Measurements from ENCODE around the gene GLT8D1.

DNA sequence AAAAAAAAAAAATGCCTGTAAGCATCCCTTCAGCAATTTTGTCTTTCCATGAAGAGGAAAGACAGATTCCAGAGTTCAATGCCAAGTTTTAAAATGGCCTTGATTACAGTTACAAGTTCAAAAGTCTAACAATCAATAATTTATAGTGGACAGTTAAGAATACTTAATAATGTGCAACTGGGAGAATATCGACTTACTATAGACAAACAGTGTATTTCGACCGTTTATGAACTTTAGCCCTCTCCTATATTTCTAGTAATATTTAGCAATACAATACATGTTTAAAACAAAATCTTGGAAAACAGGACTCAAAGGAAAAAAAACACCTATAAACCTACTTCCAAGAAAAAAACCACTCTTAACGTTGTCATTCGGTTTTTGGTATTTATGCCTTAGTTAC, 21.4 kb downstream of the GLT8D1 start:
- TF ChIP-seq POLR2A (IDR thresholded peaks at IDR 0.05; ENCODE audit: low read depth, low read length) (no peak), POLR2AphosphoS5 (IDR thresholded peaks at IDR 0.05; ENCODE audit: low read depth, low read length) (no peak), TAF1 (IDR thresholded peaks at IDR 0.05; ENCODE audit: borderline replicate concordance, low read depth, low read length) (no peak)
